ENCODE measurements around the gene RDM1.

The RDM1 gene, protein sequence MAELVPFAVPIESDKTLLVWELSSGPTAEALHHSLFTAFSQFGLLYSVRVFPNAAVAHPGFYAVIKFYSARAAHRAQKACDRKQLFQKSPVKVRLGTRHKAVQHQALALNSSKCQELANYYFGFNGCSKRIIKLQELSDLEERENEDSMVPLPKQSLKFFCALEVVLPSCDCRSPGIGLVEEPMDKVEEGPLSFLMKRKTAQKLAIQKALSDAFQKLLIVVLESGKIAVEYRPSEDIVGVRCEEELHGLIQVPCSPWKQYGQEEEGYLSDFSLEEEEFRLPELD

DNA sequence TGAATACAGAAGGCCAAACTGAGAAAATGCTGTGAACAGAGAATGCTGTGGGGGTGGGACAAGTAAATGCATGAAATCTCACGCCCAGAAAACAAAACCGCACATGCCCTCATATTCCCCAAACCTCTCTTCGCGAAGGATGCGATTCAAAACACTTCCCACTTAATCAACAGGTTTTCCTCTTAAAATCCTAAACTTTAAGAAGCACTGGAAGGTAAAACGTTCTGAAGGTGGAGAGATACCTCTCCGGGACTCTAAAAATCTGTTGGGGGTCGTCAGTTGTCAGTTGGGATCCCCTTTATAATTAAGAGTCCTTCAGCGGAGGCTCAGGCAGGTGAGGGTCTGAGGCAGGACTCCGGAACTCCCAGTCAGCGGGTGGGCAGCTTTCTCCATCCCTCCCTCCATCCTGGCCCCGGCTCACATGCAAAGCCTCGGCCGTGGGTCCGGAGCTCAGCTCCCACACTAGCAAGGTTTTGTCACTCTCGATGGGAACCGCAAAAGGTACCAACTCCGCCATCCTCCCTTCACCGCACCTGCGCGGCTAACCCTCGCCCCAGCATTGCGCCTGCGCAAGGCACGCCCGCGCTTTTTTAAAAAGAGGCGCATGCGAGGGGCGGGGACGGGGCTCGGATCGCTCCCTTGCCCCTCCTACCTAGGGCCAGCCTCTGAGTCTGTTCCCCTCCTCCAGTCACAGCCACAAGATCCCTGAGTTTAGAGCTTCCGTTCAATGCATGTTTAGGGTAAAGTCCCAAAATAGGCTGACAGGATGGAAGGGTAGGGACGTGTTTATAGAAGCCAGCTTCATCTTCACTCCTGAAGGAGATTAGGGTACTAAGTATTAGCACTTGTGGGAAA is at the start of gene RDM1:
Gene RDM1, minus strand, starts transcription at position 563 of the 855 bp plus-strand sequence. Its CDS starts 46 bp downstream, at position 517.
- peak within 1 kb of the TSS; percentile 6 for H3K9ac ChIP-seq (ENCODE audit: low read length)
- no peaks in the 10 kb centered on the region for H3K9me3 ChIP-seq (ENCODE audit: control insufficient read depth, low read length)
- peaks cover 5% of the 10 kb centered on the region for H3K4me1 ChIP-seq (ENCODE audit: control insufficient read depth, insufficient read depth, low read length)
- H3K4me3 ChIP-seq (ENCODE audit: low read length): no peak within 1 kb of the TSS
- no peaks in the 10 kb centered on the region for H3K36me3 ChIP-seq (ENCODE audit: control insufficient read depth, insufficient read depth, low read length)
- no peaks in the 10 kb centered on the region for H3K27me3 ChIP-seq (ENCODE audit: control insufficient read depth, insufficient read depth, low read length)

DNA sequence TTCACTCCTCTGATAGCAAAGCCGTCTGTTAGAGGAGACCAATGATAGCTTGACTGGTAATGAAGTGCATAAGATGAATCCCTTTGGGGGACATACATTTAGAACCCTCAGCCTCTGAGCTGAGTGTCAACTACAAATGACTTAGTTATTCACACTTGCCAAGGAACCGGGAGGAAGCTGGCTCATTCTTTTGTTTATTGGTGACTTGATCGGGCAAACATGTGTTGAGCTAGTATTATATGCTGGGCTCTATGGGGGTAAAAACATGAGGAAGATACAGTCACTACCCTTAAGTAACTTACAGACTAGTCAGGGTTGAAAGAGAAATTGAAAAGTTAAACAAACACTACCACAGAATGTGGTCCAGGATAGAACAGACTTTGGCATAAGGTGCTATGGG is 47.8 kb upstream of the RDM1 start:
- H3K4me1 ChIP-seq (ENCODE audit: control insufficient read depth, insufficient read depth, low read length): peaks cover 7% of the 10 kb centered on the region
- H3K9ac ChIP-seq (ENCODE audit: low read length): no peak overlapping the region
- no peaks in the 10 kb centered on the region for H3K9me3 ChIP-seq (ENCODE audit: control insufficient read depth, low read length)
- no peak overlapping the region for H3K4me3 ChIP-seq (ENCODE audit: low read length)
- H3K27me3 ChIP-seq (ENCODE audit: control insufficient read depth, insufficient read depth, low read length): no peaks in the 10 kb centered on the region
- H3K36me3 ChIP-seq (ENCODE audit: control insufficient read depth, insufficient read depth, low read length): no peaks in the 10 kb centered on the region

DNA sequence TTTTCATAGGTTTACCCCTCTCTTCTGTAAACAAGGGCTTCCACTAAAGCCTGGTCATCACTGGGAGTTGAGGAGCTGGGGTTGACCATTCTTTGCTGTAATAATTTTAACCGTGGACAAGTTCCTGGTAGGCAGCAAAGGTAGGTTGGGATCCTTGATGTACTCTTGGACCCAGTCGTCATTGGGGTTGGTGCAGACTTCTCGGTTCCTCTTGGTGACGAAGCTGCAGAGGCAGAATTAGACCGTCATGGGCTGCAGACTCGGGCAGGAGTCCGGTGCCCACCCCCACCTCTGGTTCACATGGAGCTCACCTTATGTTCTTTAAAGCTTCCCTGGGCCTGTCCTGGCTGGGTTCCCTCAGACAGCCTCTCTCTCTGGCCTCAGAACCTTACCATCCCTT is 46.9 kb upstream of the RDM1 start:
- Histone ChIP-seq H3K4me3 (ENCODE audit: low read length) (no peak overlapping the region), H3K9ac (ENCODE audit: low read length) (no peak overlapping the region), H3K36me3 (ENCODE audit: control insufficient read depth, insufficient read depth, low read length) (no peaks in the 10 kb centered on the region), H3K9me3 (ENCODE audit: control insufficient read depth, low read length) (no peaks in the 10 kb centered on the region), H3K4me1 (ENCODE audit: control insufficient read depth, insufficient read depth, low read length) (peaks cover 8% of the 10 kb centered on the region), H3K27me3 (ENCODE audit: control insufficient read depth, insufficient read depth, low read length) (no peaks in the 10 kb centered on the region)

DNA sequence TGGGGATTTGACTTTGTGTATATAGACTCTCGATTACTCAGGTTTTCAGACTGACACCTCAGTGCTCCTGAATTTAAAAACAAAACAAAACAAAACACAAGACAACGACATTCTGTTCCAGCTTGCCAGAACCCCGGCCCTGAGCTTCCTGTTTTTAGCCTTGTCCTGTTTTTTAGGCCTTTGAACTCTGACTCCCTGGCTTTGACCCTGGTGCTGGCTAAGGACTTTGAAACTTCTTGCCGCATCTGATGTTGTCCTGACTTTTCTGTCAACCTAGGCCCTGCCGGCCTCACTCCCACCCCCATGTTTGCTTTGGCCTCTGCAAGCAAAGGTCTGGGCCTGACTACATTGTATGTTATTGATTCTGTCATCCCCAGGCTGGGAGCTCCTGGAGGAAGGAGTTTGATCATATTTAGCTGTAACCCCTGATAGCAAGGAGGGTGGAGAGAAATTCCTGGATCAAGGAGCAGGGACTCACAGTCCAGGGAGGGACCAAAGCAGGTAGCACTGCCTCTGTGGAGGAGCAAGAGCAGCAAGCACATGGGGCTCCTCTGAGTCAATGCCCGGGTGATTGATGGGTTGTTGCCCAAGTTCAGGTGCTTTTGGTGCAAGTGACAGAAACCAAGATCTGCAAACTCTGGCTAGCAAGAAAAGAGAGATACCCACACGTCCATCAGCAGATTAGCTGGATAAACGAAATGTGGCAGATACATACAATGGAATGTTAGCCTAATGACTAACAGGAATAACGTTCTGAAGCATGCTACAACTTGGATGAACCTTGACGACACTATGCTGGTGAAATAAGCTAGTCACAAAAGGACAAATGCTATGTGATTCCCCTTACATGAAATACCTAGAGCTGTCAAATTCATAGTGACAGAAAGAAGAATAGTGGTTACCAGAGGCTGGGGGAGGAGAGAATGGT is 43.0 kb upstream of the RDM1 start:
- H3K4me3 ChIP-seq (ENCODE audit: low read length): no peak overlapping the region
- H3K9me3 ChIP-seq (ENCODE audit: control insufficient read depth, low read length): no peaks in the 10 kb centered on the region
- H3K9ac ChIP-seq (ENCODE audit: low read length): no peak overlapping the region
- peaks cover 8% of the 10 kb centered on the region for H3K4me1 ChIP-seq (ENCODE audit: control insufficient read depth, insufficient read depth, low read length)
- no peaks in the 10 kb centered on the region for H3K27me3 ChIP-seq (ENCODE audit: control insufficient read depth, insufficient read depth, low read length)
- no peaks in the 10 kb centered on the region for H3K36me3 ChIP-seq (ENCODE audit: control insufficient read depth, insufficient read depth, low read length)

DNA sequence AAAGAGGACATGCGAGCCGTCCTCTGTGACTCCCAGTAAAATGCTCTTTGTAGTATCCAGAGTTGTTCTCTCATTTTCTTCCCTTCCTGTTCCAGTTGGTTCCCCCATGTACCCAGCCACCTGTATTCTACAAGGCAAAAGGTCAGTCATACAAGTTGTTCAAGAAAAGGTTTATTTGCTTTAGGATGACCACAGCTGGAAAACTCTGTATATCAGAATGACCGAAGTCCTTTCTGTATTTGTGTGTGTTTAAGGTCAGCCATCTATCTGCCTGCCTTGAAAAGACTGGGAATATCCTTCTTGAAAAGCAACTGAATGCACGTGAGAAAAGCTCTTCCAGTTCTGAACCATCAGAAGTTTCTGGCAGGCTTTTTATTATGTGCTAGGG is 42.4 kb upstream of the RDM1 start:
- Histone ChIP-seq H3K9ac (ENCODE audit: low read length) (no peak overlapping the region), H3K36me3 (ENCODE audit: control insufficient read depth, insufficient read depth, low read length) (no peaks in the 10 kb centered on the region), H3K4me1 (ENCODE audit: control insufficient read depth, insufficient read depth, low read length) (peaks cover 8% of the 10 kb centered on the region)

DNA sequence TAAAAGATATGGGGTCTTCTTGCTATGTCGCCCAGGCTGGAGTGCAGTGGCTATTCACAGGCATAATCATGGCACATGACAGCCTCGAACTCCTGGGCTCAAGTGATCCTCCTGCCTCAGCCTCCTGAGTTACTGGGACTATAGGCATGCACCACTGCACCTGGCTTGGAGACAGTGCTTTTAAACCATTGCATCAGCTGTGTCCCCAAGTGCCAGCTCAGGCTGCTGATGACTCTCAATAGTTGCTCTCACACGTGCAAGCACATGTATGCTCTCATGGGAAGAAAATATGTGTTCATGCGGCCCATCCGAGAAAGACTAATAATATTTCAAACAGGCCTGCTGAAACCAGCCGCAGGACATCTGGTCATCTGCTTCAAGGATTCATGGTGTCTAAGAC is 42.0 kb upstream of the RDM1 start:
- Histone ChIP-seq H3K36me3 (ENCODE audit: control insufficient read depth, insufficient read depth, low read length) (no peaks in the 10 kb centered on the region), H3K9me3 (ENCODE audit: control insufficient read depth, low read length) (no peaks in the 10 kb centered on the region), H3K4me1 (ENCODE audit: control insufficient read depth, insufficient read depth, low read length) (peaks cover 8% of the 10 kb centered on the region), H3K27me3 (ENCODE audit: control insufficient read depth, insufficient read depth, low read length) (no peaks in the 10 kb centered on the region), H3K9ac (ENCODE audit: low read length) (no peak overlapping the region), H3K4me3 (ENCODE audit: low read length) (no peak overlapping the region)

More for the DNA sequence above, 42.4 kb upstream of the RDM1 start:
- no peak overlapping the region for H3K4me3 ChIP-seq (ENCODE audit: low read length)
- H3K27me3 ChIP-seq (ENCODE audit: control insufficient read depth, insufficient read depth, low read length): no peaks in the 10 kb centered on the region
- H3K9me3 ChIP-seq (ENCODE audit: control insufficient read depth, low read length): no peaks in the 10 kb centered on the region

DNA sequence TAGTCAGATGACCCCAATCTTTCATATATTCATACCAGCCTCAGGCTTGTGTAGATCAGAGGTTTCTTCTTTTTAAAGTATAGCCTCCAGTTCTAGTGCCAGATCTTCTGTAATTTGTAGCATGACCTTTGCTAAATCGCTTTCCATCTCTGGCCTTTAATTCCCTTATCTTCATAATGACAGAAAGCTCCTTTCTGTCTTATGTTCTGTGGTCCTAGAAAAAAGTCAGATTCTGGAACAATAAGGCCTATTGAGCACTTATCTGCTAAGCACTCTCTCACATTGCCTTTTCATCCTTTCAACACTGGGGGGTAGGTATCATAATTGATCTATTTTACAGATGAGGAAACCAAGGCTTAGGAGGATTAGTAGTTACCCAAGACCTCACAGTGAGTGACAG is 41.5 kb upstream of the RDM1 start:
- no peak overlapping the region for H3K4me3 ChIP-seq (ENCODE audit: low read length)
- no peaks in the 10 kb centered on the region for H3K9me3 ChIP-seq (ENCODE audit: control insufficient read depth, low read length)
- H3K9ac ChIP-seq (ENCODE audit: low read length): no peak overlapping the region
- peaks cover 8% of the 10 kb centered on the region for H3K4me1 ChIP-seq (ENCODE audit: control insufficient read depth, insufficient read depth, low read length)
- no peaks in the 10 kb centered on the region for H3K27me3 ChIP-seq (ENCODE audit: control insufficient read depth, insufficient read depth, low read length)
- no peaks in the 10 kb centered on the region for H3K36me3 ChIP-seq (ENCODE audit: control insufficient read depth, insufficient read depth, low read length)

DNA sequence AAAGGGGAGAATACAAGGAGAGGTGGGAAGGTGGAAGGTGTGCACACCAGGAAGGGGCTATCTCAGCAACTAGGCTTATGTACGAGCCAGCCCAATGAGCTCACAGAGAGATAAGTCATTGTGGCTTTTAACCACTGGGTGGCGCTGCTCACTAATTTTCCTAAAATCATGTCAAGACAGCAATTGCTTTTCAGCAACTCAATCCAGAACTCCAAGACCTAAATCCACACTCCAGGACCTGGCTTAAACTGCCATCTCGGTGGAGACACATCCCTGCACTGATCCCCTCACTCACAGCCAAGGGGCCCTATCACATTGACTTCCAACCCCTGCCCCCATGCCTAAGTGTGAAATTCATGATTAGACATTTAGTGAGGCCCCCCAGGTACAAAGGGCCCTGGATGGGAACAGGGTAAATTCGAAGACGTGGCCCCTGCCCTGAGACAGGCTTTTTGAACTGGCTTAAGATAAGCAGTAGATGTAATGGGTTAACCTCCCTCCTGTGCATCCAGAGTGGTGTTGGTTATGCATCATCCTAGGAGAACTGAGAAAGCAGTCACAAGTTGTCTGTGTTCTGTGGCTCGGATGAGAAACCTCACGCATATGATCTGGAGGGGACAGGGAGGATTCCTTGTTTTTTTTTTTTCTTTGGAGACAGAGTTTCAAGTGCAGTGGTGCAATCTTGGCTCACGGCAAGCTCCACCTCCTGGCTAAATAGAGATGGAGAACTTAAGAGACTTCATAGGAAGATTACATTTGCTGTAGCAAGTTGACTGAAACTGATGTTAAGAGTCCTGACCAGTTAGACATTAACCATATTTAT is 39.2 kb upstream of the RDM1 start:
- H3K36me3 ChIP-seq (ENCODE audit: control insufficient read depth, insufficient read depth, low read length): no peaks in the 10 kb centered on the region
- no peaks in the 10 kb centered on the region for H3K9me3 ChIP-seq (ENCODE audit: control insufficient read depth, low read length)
- no peaks in the 10 kb centered on the region for H3K27me3 ChIP-seq (ENCODE audit: control insufficient read depth, insufficient read depth, low read length)
- no peak overlapping the region for H3K9ac ChIP-seq (ENCODE audit: low read length)
- H3K4me1 ChIP-seq (ENCODE audit: control insufficient read depth, insufficient read depth, low read length): peaks cover 8% of the 10 kb centered on the region
- no peak overlapping the region for H3K4me3 ChIP-seq (ENCODE audit: low read length)

DNA sequence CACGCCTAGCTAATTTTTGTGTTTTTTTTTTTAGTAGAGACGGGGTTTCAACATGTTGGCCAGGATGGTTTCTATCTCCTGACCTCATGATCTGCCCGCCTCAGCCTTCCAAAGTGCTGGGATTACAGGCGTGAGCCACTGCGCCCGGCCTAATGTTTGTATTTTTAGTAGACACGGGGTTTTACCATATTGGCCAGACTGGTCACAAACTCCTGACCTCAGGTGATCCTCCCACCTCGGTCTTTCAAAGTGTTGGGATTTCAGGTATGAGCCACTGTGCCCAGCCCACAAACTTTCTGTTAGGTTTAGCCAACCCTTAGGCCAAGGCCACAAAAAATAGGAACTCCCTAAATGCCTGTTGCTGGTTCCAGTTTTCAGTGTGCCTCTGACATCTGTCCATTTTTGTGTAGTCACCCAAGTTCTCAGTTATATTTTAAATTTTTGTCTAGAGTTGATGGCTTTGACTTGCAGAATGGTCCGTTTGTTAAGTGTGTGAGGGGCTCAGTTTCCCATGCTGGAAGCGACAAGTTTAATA is 38.0 kb upstream of the RDM1 start:
- H3K4me3 ChIP-seq (ENCODE audit: low read length): no peak overlapping the region
- H3K9ac ChIP-seq (ENCODE audit: low read length): no peak overlapping the region
- H3K27me3 ChIP-seq (ENCODE audit: control insufficient read depth, insufficient read depth, low read length): no peaks in the 10 kb centered on the region
- H3K4me1 ChIP-seq (ENCODE audit: control insufficient read depth, insufficient read depth, low read length): peaks cover 4% of the 10 kb centered on the region
- H3K9me3 ChIP-seq (ENCODE audit: control insufficient read depth, low read length): no peaks in the 10 kb centered on the region
- H3K36me3 ChIP-seq (ENCODE audit: control insufficient read depth, insufficient read depth, low read length): no peaks in the 10 kb centered on the region

DNA sequence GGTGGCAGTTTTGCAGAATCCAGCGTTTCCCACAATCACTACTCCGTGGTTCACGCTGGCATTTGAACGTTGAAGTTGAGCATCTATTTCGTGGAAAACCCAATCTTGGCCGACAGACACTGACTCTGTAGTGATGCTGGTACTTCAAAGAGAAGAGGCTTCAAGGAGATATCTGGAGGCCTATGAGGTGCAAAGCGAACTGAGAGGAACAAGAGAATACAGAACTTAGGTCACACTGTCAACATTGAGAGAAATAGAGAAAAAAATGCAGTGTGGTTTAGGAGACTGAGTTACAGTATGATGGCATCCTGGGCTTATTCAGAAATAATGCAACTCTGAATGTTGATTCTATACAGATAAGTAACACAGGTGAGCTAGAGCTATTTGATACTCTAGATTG is 34.7 kb upstream of the RDM1 start:
- Histone ChIP-seq H3K4me3 (ENCODE audit: low read length) (no peak overlapping the region), H3K9ac (ENCODE audit: low read length) (no peak overlapping the region), H3K9me3 (ENCODE audit: control insufficient read depth, low read length) (no peaks in the 10 kb centered on the region), H3K27me3 (ENCODE audit: control insufficient read depth, insufficient read depth, low read length) (no peaks in the 10 kb centered on the region), H3K36me3 (ENCODE audit: control insufficient read depth, insufficient read depth, low read length) (no peaks in the 10 kb centered on the region), H3K4me1 (ENCODE audit: control insufficient read depth, insufficient read depth, low read length) (no peaks in the 10 kb centered on the region)

DNA sequence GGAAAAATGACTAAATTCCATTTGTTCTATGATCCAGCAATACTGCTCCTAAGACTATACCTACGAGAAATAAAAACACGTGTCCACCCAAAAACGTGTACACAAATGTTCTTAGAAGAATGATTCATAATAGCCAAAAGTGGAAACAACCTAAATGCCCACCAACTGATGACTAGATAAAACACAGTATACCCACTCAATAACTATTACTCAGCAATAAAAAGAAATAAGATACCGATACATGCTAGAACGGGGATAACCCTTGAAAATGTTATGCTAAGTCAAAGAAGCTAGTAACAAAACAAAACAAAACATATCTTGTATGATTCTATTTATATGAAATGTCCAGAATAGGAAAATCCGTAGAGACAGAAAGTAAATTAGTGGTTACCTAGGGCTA is 33.1 kb upstream of the RDM1 start:
- no peaks in the 10 kb centered on the region for H3K9me3 ChIP-seq (ENCODE audit: control insufficient read depth, low read length)
- H3K4me1 ChIP-seq (ENCODE audit: control insufficient read depth, insufficient read depth, low read length): no peaks in the 10 kb centered on the region
- H3K4me3 ChIP-seq (ENCODE audit: low read length): no peak overlapping the region
- no peaks in the 10 kb centered on the region for H3K36me3 ChIP-seq (ENCODE audit: control insufficient read depth, insufficient read depth, low read length)
- no peaks in the 10 kb centered on the region for H3K27me3 ChIP-seq (ENCODE audit: control insufficient read depth, insufficient read depth, low read length)
- H3K9ac ChIP-seq (ENCODE audit: low read length): no peak overlapping the region

All from mucosa of stomach (tissue), 1 donor.